Measurements from ENCODE around the gene ITPR1. TPM values are rescaled to one million over a fixed set of nuclear protein-coding genes. Genes with fewer than 3 reads are reported as not detected.

ITPR1 gene
- total and polyA plus RNA-seq, 2 of the 4 experiments (the other 2 are of a cell fraction), result 1.8 to 5.7 TPM

- ChIA-PET CTCF (no interaction called here), POLR2A (ENCODE audit: unreplicated experiment) (no interaction called here)
- Histone ChIP-seq H3K4me1 (ENCODE audit: control insufficient read depth, insufficient read depth, low read length) (peaks cover 9% of the 10 kb centered on the region), H3K79me1 (ENCODE audit: low read depth in 1 of 2, low read length in 2 of 2) (no peaks in the 10 kb centered on the region), H3K4me2 (ENCODE audit: low read depth, low read length) (no peak overlapping the region), H3K27ac (ENCODE audit: insufficient read depth, low read length) (no peak overlapping the region), H3K56ac (ENCODE audit: extremely low read depth, insufficient read depth, low read length) (no peak overlapping the region), H3K4me3 (ENCODE audit: insufficient read depth, low read depth, low read length) (no peak overlapping the region), H3K23ac (ENCODE audit: low read depth, low read length) (no peak overlapping the region), H3K4ac (ENCODE audit: low read depth, low read length) (no peak overlapping the region), H3K9me1 (ENCODE audit: insufficient read depth, low read length) (no peaks in the 10 kb centered on the region), H2BK20ac (ENCODE audit: low read depth, low read length) (no peak overlapping the region), H2BK120ac (ENCODE audit: low read depth, low read length) (no peak overlapping the region), H2AK5ac (ENCODE audit: low read depth, low read length) (no peak overlapping the region), H2BK5ac (ENCODE audit: low read depth, low read length, poor library complexity, severe bottlenecking) (no peak overlapping the region), H3K9ac (ENCODE audit: low read depth, low read length) (no peak overlapping the region), H4K91ac (ENCODE audit: insufficient read depth, low read depth, low read length) (no peak overlapping the region), H2AFZ (replicated peaks; ENCODE audit: low read length, poor library complexity) (no peak overlapping the region), H3K27me3 (ENCODE audit: control insufficient read depth, insufficient read depth, low read length) (peaks cover 26% of the 10 kb centered on the region), H3K36me3 (ENCODE audit: control insufficient read depth, insufficient read depth, low read length) (no peaks in the 10 kb centered on the region), H3K9me3 (ENCODE audit: control insufficient read depth, insufficient read depth, low read length) (no peaks in the 10 kb centered on the region), H3K14ac (replicated peaks; ENCODE audit: low read depth, low read length) (no peak overlapping the region), H2BK15ac (ENCODE audit: low read depth, low read length) (no peak overlapping the region), H4K20me1 (ENCODE audit: insufficient read depth, low read length) (no peaks in the 10 kb centered on the region), H4K5ac (ENCODE audit: low read depth, low read length) (no peak overlapping the region), H4K8ac (ENCODE audit: low read depth in 2 of 2, low read length in 2 of 2) (no peak overlapping the region), H3K18ac (ENCODE audit: low read depth, low read length) (no peak overlapping the region), H2AK9ac (replicated peaks; ENCODE audit: low read depth, low read length, poor library complexity) (no peak overlapping the region)
- intact Hi-C loops (cut with micrococcal nuclease), result no loop called here
- WGBS, 2 experiments (ENCODE audit: extremely low coverage in 2 of 2, insufficient read length in 1 of 2), result 92% methylated on average over 1 of the region's 5 CpGs; no CpG with 5 or more reads in 1 of the 2 experiments
- dilution Hi-C loops (cut with HindIII; ENCODE audit: low sequenced_read_pairs, unreplicated experiment), result no loop called here
- no TSS peak for BruUV-seq (replicated peaks)
- in situ Hi-C loops (cut with MboI; ENCODE audit: low sequenced_read_pairs), result no loop called here
- ATAC-seq (ENCODE audit: low read depth), result peak; percentile 60
- peak; percentile 87 for DNase-seq
- TF ChIP-seq RCOR1 (IDR thresholded peaks at IDR 0.05; ENCODE audit: insufficient replicate concordance, low read length), result no peak
- TF ChIP-seq NFE2L2 (IDR thresholded peaks at IDR 0.05; ENCODE audit: low read depth, low read length), result no peak
- TF ChIP-seq ELK1 (IDR thresholded peaks at IDR 0.05; ENCODE audit: borderline replicate concordance, low read depth, low read length), result no peak
- no peak for TF ChIP-seq SMC3 (IDR thresholded peaks at IDR 0.05; ENCODE audit: low read depth, low read length)
- no peak for TF ChIP-seq POLR2A (IDR thresholded peaks at IDR 0.05; ENCODE audit: low read depth, low read length)
- TF ChIP-seq CEBPB (IDR thresholded peaks at IDR 0.05; ENCODE audit: low read depth, low read length), result peak; percentile 97
- no peak for TF ChIP-seq MAFK (IDR thresholded peaks at IDR 0.05; ENCODE audit: low read depth, low read length)
- peak; percentile 3; the same call in 1 of the 2 replicates for TF ChIP-seq FOS (IDR thresholded peaks at IDR 0.05; ENCODE audit: low read depth, low read length)
- TF ChIP-seq CTCF (conservative IDR thresholded peaks at IDR 0.05; ENCODE audit: low read depth, low read length), result no peak
- TF ChIP-seq MAZ (IDR thresholded peaks at IDR 0.05; ENCODE audit: borderline replicate concordance, low read depth, low read length), result no peak
- no peak for TF ChIP-seq CHD1 (IDR thresholded peaks at IDR 0.05; ENCODE audit: low read depth, low read length)
- no peak for TF ChIP-seq RFX5 (IDR thresholded peaks at IDR 0.05; ENCODE audit: low read depth, low read length)
- TF ChIP-seq USF2 (IDR thresholded peaks at IDR 0.05; ENCODE audit: low read depth, low read length), result no peak
- TF ChIP-seq RAD21 (IDR thresholded peaks at IDR 0.05; ENCODE audit: low read length), result no peak
- no peak for TF ChIP-seq BHLHE40 (IDR thresholded peaks at IDR 0.05; ENCODE audit: low read depth, low read length)
- TF ChIP-seq MXI1 (IDR thresholded peaks at IDR 0.05; ENCODE audit: borderline replicate concordance, low read depth, low read length), result no peak
Observed at GRCh38 chr3:4751502-4752101, 258.5 kb downstream of the ITPR1 start.
